GM12875 (cell line): ENCODE results near the gene RRAGA.

ENCODE experiments used
- H3K4me3 ChIP-seq: one replicate; pipeline ENCODE4 v1.5.1; 2011; ENCODE audit warnings: low read depth, low read length, control low read depth
- CTCF ChIP-seq: IDR thresholded peaks from 2 replicates; pipeline ENCODE4 v1.5.1; 2011; ENCODE audit warnings: low read depth, mild to moderate bottlenecking, control low read depth, inconsistent platforms, low read length, moderate library complexity, borderline replicate concordance; ENCODE audit not compliant: insufficient read depth

The RRAGA gene

GRCh38 chr9:19023078-19023477 is 26.1 kb upstream of the RRAGA start:
- H3K4me3 ChIP-seq, result no peak overlapping the region
- TF ChIP-seq CTCF, result no peak

GRCh38 chr9:19026375-19026774 is 22.9 kb upstream of the RRAGA start:
- H3K4me3 ChIP-seq, result no peak overlapping the region
- TF ChIP-seq CTCF, result no peak

GRCh38 chr9:19027825-19028224 is 21.4 kb upstream of the RRAGA start:
- no peak for TF ChIP-seq CTCF
- no peak overlapping the region for H3K4me3 ChIP-seq

- H3K4me3 ChIP-seq, result no peak overlapping the region
- TF ChIP-seq CTCF, result peak; percentile 47; the same call in 1 of the 2 replicates
Observed at GRCh38 chr9:19028835-19029451, 20.3 kb upstream of the RRAGA start.

GRCh38 chr9:19030899-19031298 is 18.3 kb upstream of the RRAGA start:
- no peak for TF ChIP-seq CTCF
- no peak overlapping the region for H3K4me3 ChIP-seq

- no peak for TF ChIP-seq CTCF
- H3K4me3 ChIP-seq, result no peak overlapping the region
Observed at GRCh38 chr9:19032406-19032805, 16.8 kb upstream of the RRAGA start.

- no peak within 1 kb of the TSS for H3K4me3 ChIP-seq
- no peak for TF ChIP-seq CTCF
Observed at GRCh38 chr9:19033015-19033414, 16.2 kb upstream of the RRAGA start, which contains the start of gene SAXO1. Gene SAXO1 (minus strand): TSS chr9:19033209. CDS start chr9:19032908, 301 bp downstream.
